ENCODE results near the gene PAFAH1B1.
A peak's percentile ranks its signal among the peaks of the same experiment; 100 is the strongest.
"Not testable (repeated sequence)": the region's sequence is repeated elsewhere in the genome, so short reads cannot be mapped to it uniquely, and the experiment has no call there.

PAFAH1B1 gene

GRCh38 chr17:2631211-2631610 lies 37.8 kb downstream of the PAFAH1B1 start:
- no peak for DNase-seq (ENCODE audit: low read depth in 1 of 2, low spot score in 1 of 2)
- in situ Hi-C loops (cut with HindIII; ENCODE audit: low pct_unique_long_range_greater_than_20kb, low sequenced_read_pairs) = no loop called here
- TF ChIP-seq JUND (IDR thresholded peaks at IDR 0.05; ENCODE audit: low read depth) = no peak

GRCh38 chr17:2634361-2634960 lies 41.0 kb downstream of the PAFAH1B1 start:
- in situ Hi-C loops (cut with HindIII; ENCODE audit: low pct_unique_long_range_greater_than_20kb, low sequenced_read_pairs) = no loop called here
- DNase-seq (ENCODE audit: low read depth in 1 of 2, low spot score in 1 of 2) = peak; percentile 27 to 79
- TF ChIP-seq JUND (IDR thresholded peaks at IDR 0.05; ENCODE audit: low read depth) = 0 out of 2 replicates have a peak, but pooled peaks have one; percentile 49

- DNase-seq (ENCODE audit: low read depth in 1 of 2, low spot score in 1 of 2) = no peak
- TF ChIP-seq JUND (IDR thresholded peaks at IDR 0.05; ENCODE audit: low read depth) = no peak
- in situ Hi-C loops (cut with HindIII; ENCODE audit: low pct_unique_long_range_greater_than_20kb, low sequenced_read_pairs) = no loop called here
Observed at GRCh38 chr17:2635241-2635640, 41.8 kb downstream of the PAFAH1B1 start.

- in situ Hi-C loops (cut with HindIII; ENCODE audit: low pct_unique_long_range_greater_than_20kb, low sequenced_read_pairs) = no loop called here
- TF ChIP-seq JUND (IDR thresholded peaks at IDR 0.05; ENCODE audit: low read depth) = no peak
- no peak for DNase-seq (ENCODE audit: low read depth in 1 of 2, low spot score in 1 of 2)
Observed at GRCh38 chr17:2635675-2636074, 42.2 kb downstream of the PAFAH1B1 start.

GRCh38 chr17:2636169-2636930 lies 42.9 kb downstream of the PAFAH1B1 start:
- in situ Hi-C loops (cut with HindIII; ENCODE audit: low pct_unique_long_range_greater_than_20kb, low sequenced_read_pairs) = no loop called here
- DNase-seq (ENCODE audit: low read depth in 1 of 2, low spot score in 1 of 2) = peak in 1 of 2 experiments; percentile 22
- no peak for TF ChIP-seq JUND (IDR thresholded peaks at IDR 0.05; ENCODE audit: low read depth)

GRCh38 chr17:2637422-2637821 lies 44.0 kb downstream of the PAFAH1B1 start:
- TF ChIP-seq JUND (IDR thresholded peaks at IDR 0.05; ENCODE audit: low read depth) = no peak
- in situ Hi-C loops (cut with HindIII; ENCODE audit: low pct_unique_long_range_greater_than_20kb, low sequenced_read_pairs) = no loop called here
- DNase-seq (ENCODE audit: low read depth in 1 of 2, low spot score in 1 of 2) = no peak

- TF ChIP-seq JUND (IDR thresholded peaks at IDR 0.05; ENCODE audit: low read depth) = no peak
- no peak for DNase-seq (ENCODE audit: low read depth in 1 of 2, low spot score in 1 of 2)
- in situ Hi-C loops (cut with HindIII; ENCODE audit: low pct_unique_long_range_greater_than_20kb, low sequenced_read_pairs) = no loop called here
Observed at GRCh38 chr17:2644971-2645370, 51.5 kb downstream of the PAFAH1B1 start.

GRCh38 chr17:2647957-2648356 lies 54.5 kb downstream of the PAFAH1B1 start:
- DNase-seq (ENCODE audit: low read depth in 1 of 2, low spot score in 1 of 2) = no peak
- in situ Hi-C loops (cut with HindIII; ENCODE audit: low pct_unique_long_range_greater_than_20kb, low sequenced_read_pairs) = no loop called here
- no peak for TF ChIP-seq JUND (IDR thresholded peaks at IDR 0.05; ENCODE audit: low read depth)

GRCh38 chr17:2649191-2649590 lies 55.7 kb downstream of the PAFAH1B1 start:
- no peak for TF ChIP-seq JUND (IDR thresholded peaks at IDR 0.05; ENCODE audit: low read depth)
- in situ Hi-C loops (cut with HindIII; ENCODE audit: low pct_unique_long_range_greater_than_20kb, low sequenced_read_pairs) = no loop called here
- no peak for DNase-seq (ENCODE audit: low read depth in 1 of 2, low spot score in 1 of 2)

GRCh38 chr17:2652911-2653310 lies 59.5 kb downstream of the PAFAH1B1 start:
- DNase-seq (ENCODE audit: low read depth in 1 of 2, low spot score in 1 of 2); in situ Hi-C loops (cut with HindIII; ENCODE audit: low pct_unique_long_range_greater_than_20kb, low sequenced_read_pairs): not testable (repeated sequence)

- in situ Hi-C loops (cut with HindIII; ENCODE audit: low pct_unique_long_range_greater_than_20kb, low sequenced_read_pairs) = no loop called here
- no peak for TF ChIP-seq JUND (IDR thresholded peaks at IDR 0.05; ENCODE audit: low read depth)
- DNase-seq (ENCODE audit: low read depth in 1 of 2, low spot score in 1 of 2) = no peak
Observed at GRCh38 chr17:2655546-2655945, 62.1 kb downstream of the PAFAH1B1 start.

GRCh38 chr17:2656283-2656682 lies 62.8 kb downstream of the PAFAH1B1 start:
- in situ Hi-C loops (cut with HindIII; ENCODE audit: low pct_unique_long_range_greater_than_20kb, low sequenced_read_pairs) = no loop called here
- no peak for TF ChIP-seq JUND (IDR thresholded peaks at IDR 0.05; ENCODE audit: low read depth)
- DNase-seq (ENCODE audit: low read depth in 1 of 2, low spot score in 1 of 2) = no peak

GRCh38 chr17:2659337-2659736 lies 65.9 kb downstream of the PAFAH1B1 start:
- DNase-seq (ENCODE audit: low read depth in 1 of 2, low spot score in 1 of 2); in situ Hi-C loops (cut with HindIII; ENCODE audit: low pct_unique_long_range_greater_than_20kb, low sequenced_read_pairs): not testable (repeated sequence)

- in situ Hi-C loops (cut with HindIII; ENCODE audit: low pct_unique_long_range_greater_than_20kb, low sequenced_read_pairs); DNase-seq (ENCODE audit: low read depth in 1 of 2, low spot score in 1 of 2): not testable (repeated sequence)
Observed at GRCh38 chr17:2660410-2660809, 67.0 kb downstream of the PAFAH1B1 start.
